Erythroblast (primary cell): ENCODE data around the gene ASPM.

Experiments
- GATA1 ChIP-seq: IDR thresholded peaks from 2 replicates; pipeline ENCODE4 v1.6.1; 2011; ENCODE audit warnings: low read depth, mild to moderate bottlenecking, control low read depth, low read length, moderate library complexity
- POLR2A ChIP-seq: IDR thresholded peaks from 2 replicates; pipeline ENCODE4 v1.6.1; 2011; ENCODE audit warnings: mild to moderate bottlenecking, low read length

- TF ChIP-seq POLR2A (no peak), GATA1 (no peak)
Observed at GRCh38 chr1:197083474-197083873, 63.0 kb downstream of the ASPM start.
